HG02759 (cell line): ENCODE measurements around the gene KRTAP4-6.
"Not testable (repeated sequence)": the region's sequence is repeated elsewhere in the genome, so short reads cannot be mapped to it uniquely, and the experiment has no call there.

ENCODE experiments used
- ATAC-seq: cut with Tn5 transposase; IDR thresholded peaks from one replicate; pipeline ENCODE4 v1.9.1; 2021; ENCODE audit warnings: mild to moderate bottlenecking, moderate library complexity; ENCODE audit not compliant: unreplicated experiment

The KRTAP4-6 gene

GRCh38 chr17:41147531-41148204 lies 7.3 kb upstream of the KRTAP4-6 start:
- no peak for ATAC-seq

GRCh38 chr17:41145261-41145660 lies 4.9 kb upstream of the KRTAP4-6 start:
- ATAC-seq = no peak

- ATAC-seq = no peak
Measured at GRCh38 chr17:41144846-41145245, 4.5 kb upstream of the KRTAP4-6 start.

- no peak for ATAC-seq
Measured at GRCh38 chr17:41141361-41141760, 1.0 kb upstream of the KRTAP4-6 start.

- ATAC-seq = not testable (repeated sequence)
Measured at GRCh38 chr17:41139865-41140264, 479 bp downstream of the KRTAP4-6 start.

- ATAC-seq = no peak
Measured at GRCh38 chr17:41133880-41134735, 6.2 kb downstream of the KRTAP4-6 start.

GRCh38 chr17:41131979-41132378 lies 8.4 kb downstream of the KRTAP4-6 start:
- ATAC-seq = no peak

- ATAC-seq = no peak
Measured at GRCh38 chr17:41127371-41127770, 13.0 kb downstream of the KRTAP4-6 start.

- ATAC-seq = no peak
Measured at GRCh38 chr17:41126412-41126811, 13.9 kb downstream of the KRTAP4-6 start.

GRCh38 chr17:41125064-41125463 lies 15.3 kb downstream of the KRTAP4-6 start:
- no peak for ATAC-seq

GRCh38 chr17:41123991-41124371 lies 16.4 kb downstream of the KRTAP4-6 start, which contains the start of gene KRTAP4-12:
Gene KRTAP4-12 (minus strand): TSS chr17:41124182. CDS start chr17:41124122, 60 bp downstream.
- not testable (repeated sequence) for ATAC-seq

- ATAC-seq = not testable (repeated sequence)
Measured at GRCh38 chr17:41123292-41123990, 16.9 kb downstream of the KRTAP4-6 start.

- ATAC-seq = no peak
Measured at GRCh38 chr17:41121742-41122141, 18.6 kb downstream of the KRTAP4-6 start.

- ATAC-seq = not testable (repeated sequence)
Measured at GRCh38 chr17:41119696-41120690, 20.4 kb downstream of the KRTAP4-6 start.

GRCh38 chr17:41118721-41119120 lies 21.6 kb downstream of the KRTAP4-6 start:
- no peak for ATAC-seq

GRCh38 chr17:41117846-41118386 lies 22.4 kb downstream of the KRTAP4-6 start, which contains the start of gene KRTAP4-11:
Gene KRTAP4-11 (minus strand): TSS chr17:41118373. CDS start chr17:41118315, 58 bp downstream.
- ATAC-seq = not testable (repeated sequence)

GRCh38 chr17:41116297-41116696 lies 24.0 kb downstream of the KRTAP4-6 start:
- ATAC-seq = no peak

- ATAC-seq = no peak
Measured at GRCh38 chr17:41111151-41111885, 29.0 kb downstream of the KRTAP4-6 start.
